ENCODE measurements around the gene XPO6. TPM values are rescaled to one million over a fixed set of nuclear protein-coding genes. Genes with fewer than 3 reads are reported as not detected.

The XPO6 gene
- total and polyA plus RNA-seq, 4 donors: 27.5 to 50.0 (median 36.0) TPM

DNA sequence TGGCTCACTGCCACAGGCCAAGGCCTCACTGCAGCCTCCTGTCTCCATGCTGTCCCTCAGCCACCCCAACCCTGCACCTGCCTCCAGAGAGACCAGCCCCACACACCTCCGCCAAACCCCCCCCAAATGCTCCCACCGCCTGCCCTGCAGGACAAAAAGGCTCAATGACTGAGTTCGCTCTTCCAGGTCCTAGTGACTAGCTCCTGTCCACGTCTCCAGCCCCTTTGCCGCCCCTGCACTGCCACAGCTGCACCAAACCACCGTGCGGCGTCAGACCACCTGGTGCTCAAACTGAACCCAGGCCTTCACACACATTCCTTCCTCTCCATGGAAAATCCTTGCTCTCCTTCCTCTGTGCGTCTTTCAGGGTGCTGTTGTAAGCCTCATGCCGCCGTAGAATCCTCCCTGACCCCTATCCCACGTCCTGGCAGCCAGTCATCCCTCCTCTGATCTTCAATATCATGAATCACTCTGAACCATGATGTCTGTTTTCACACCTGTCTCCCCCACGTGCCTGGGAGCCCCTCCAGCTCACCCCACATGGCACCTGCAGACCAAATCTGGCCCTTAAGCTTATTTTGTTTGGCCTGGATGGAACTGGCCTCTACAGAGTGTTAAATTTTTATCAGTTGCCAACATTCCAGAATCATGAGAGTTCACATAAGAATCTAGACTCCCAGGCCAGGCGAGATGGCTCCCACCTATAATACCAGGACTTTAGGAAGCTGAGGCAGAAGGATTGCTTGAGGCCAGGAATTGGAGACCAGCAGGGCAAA is 144.0 kb downstream of the XPO6 start:
- H3K27me3 ChIP-seq (ENCODE audit: control insufficient read depth in 4 of 4, insufficient read depth in 4 of 4, low read length in 3 of 4): peaks cover 0 to 9% (median 4%) of the 10 kb centered on the region in 4 donors
- H3K36me3 ChIP-seq (ENCODE audit: control insufficient read depth in 4 of 4, insufficient read depth in 3 of 4, low read depth in 1 of 4, low read length in 3 of 4): no peaks in the 10 kb centered on the region
- no peak overlapping the region for H3K4me3 ChIP-seq (ENCODE audit: low read depth in 1 of 3, low read length in 3 of 3)
- no peak overlapping the region for H3K9ac ChIP-seq (ENCODE audit: low read depth in 1 of 2, low read length in 2 of 2)
- DNase-seq (ENCODE audit: low spot score): no peak
- no peak overlapping the region for H3K27ac ChIP-seq (ENCODE audit: low read depth in 1 of 2, low read length in 2 of 2)
- no peak for TF ChIP-seq HNF4A (conservative IDR thresholded peaks at IDR 0.05)
- no peak for TF ChIP-seq YY1 (IDR thresholded peaks at IDR 0.05)
- TF ChIP-seq JUND (IDR thresholded peaks at IDR 0.05): no peak
- TF ChIP-seq RAD21 (IDR thresholded peaks at IDR 0.05): no peak
- TF ChIP-seq SP1 (IDR thresholded peaks at IDR 0.05): no peak
- no peak for TF ChIP-seq TAF1 (conservative IDR thresholded peaks at IDR 0.05)
- no peak for TF ChIP-seq NR2F2 (IDR thresholded peaks at IDR 0.05)
- TF ChIP-seq RXRA (IDR thresholded peaks at IDR 0.05): no peak
- no peak for TF ChIP-seq FOXA2 (IDR thresholded peaks at IDR 0.05)
- no peak for TF ChIP-seq MAX (IDR thresholded peaks at IDR 0.05)
- TF ChIP-seq HNF4G (IDR thresholded peaks at IDR 0.05): no peak
- TF ChIP-seq FOXA1 (IDR thresholded peaks at IDR 0.05): no peak
- TF ChIP-seq EGR1 (IDR thresholded peaks at IDR 0.05; ENCODE audit: low read depth in 2 of 2): no peak
- TF ChIP-seq CTCF (IDR thresholded peaks at IDR 0.05; ENCODE audit: low read depth, low read length, missing input control): no peak
- no peak for TF ChIP-seq ZBTB33 (IDR thresholded peaks at IDR 0.05)
- TF ChIP-seq, protein P1, sequence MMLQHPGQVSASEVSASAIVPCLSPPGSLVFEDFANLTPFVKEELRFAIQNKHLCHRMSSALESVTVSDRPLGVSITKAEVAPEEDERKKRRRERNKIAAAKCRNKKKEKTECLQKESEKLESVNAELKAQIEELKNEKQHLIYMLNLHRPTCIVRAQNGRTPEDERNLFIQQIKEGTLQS (IDR thresholded peaks at IDR 0.05): no peak
- TF ChIP-seq REST (IDR thresholded peaks at IDR 0.05): no peak
- H3K4me1 ChIP-seq (ENCODE audit: control insufficient read depth in 4 of 4, insufficient read depth in 4 of 4, low read length in 3 of 4): peaks cover 0 to 7% (median 4%) of the 10 kb centered on the region in 4 donors
- WGBS: 81% methylated on average over 14 of the region's 14 CpGs
- no peaks in the 10 kb centered on the region for H3K9me3 ChIP-seq (ENCODE audit: control insufficient read depth in 4 of 4, low read length in 3 of 4)
